Measurements from ENCODE around the gene PPP2R2C.
A peak's percentile ranks its signal among the peaks of the same experiment; 100 is the strongest.

PPP2R2C gene

GRCh38 chr4:6390356-6390755, 82.1 kb downstream of the PPP2R2C start:
- peak; percentile 15 for DNase-seq (ENCODE audit: low read depth)
- H3K4me3 ChIP-seq (ENCODE audit: low read depth, low read length): no peak overlapping the region
- no peak for TF ChIP-seq CTCF (conservative IDR thresholded peaks at IDR 0.05; ENCODE audit: low read depth, low read length)

- no peak for DNase-seq (ENCODE audit: low read depth)
- no peak overlapping the region for H3K4me3 ChIP-seq (ENCODE audit: low read depth, low read length)
- TF ChIP-seq CTCF (conservative IDR thresholded peaks at IDR 0.05; ENCODE audit: low read depth, low read length): no peak
These were observed 83.1 kb downstream of the PPP2R2C start for GRCh38 chr4:6389142-6389825.

GRCh38 chr4:6388713-6389112, 83.7 kb downstream of the PPP2R2C start:
- no peak for TF ChIP-seq CTCF (conservative IDR thresholded peaks at IDR 0.05; ENCODE audit: low read depth, low read length)
- no peak overlapping the region for H3K4me3 ChIP-seq (ENCODE audit: low read depth, low read length)
- no peak for DNase-seq (ENCODE audit: low read depth)

GRCh38 chr4:6387946-6388345, 84.5 kb downstream of the PPP2R2C start:
- no peak for TF ChIP-seq CTCF (conservative IDR thresholded peaks at IDR 0.05; ENCODE audit: low read depth, low read length)
- DNase-seq (ENCODE audit: low read depth): no peak

GRCh38 chr4:6386091-6386490, 86.3 kb downstream of the PPP2R2C start:
- H3K4me3 ChIP-seq (ENCODE audit: low read depth, low read length): no peak overlapping the region
- no peak for TF ChIP-seq CTCF (conservative IDR thresholded peaks at IDR 0.05; ENCODE audit: low read depth, low read length)
- DNase-seq (ENCODE audit: low read depth): no peak

More at GRCh38 chr4:6387946-6388345, 84.5 kb downstream of the PPP2R2C start:
- H3K4me3 ChIP-seq (ENCODE audit: low read depth, low read length): no peak overlapping the region

GRCh38 chr4:6385288-6385687, 87.1 kb downstream of the PPP2R2C start:
- H3K4me3 ChIP-seq (ENCODE audit: low read depth, low read length): no peak overlapping the region
- TF ChIP-seq CTCF (conservative IDR thresholded peaks at IDR 0.05; ENCODE audit: low read depth, low read length): no peak
- DNase-seq (ENCODE audit: low read depth): no peak

- DNase-seq (ENCODE audit: low read depth): no peak
- no peak overlapping the region for H3K4me3 ChIP-seq (ENCODE audit: low read depth, low read length)
- TF ChIP-seq CTCF (conservative IDR thresholded peaks at IDR 0.05; ENCODE audit: low read depth, low read length): no peak
These were observed 87.9 kb downstream of the PPP2R2C start for GRCh38 chr4:6384541-6384940.
